ENCODE results near the gene CALR3.
A peak's percentile ranks its signal among the peaks of the same experiment; 100 is the strongest.

DNA sequence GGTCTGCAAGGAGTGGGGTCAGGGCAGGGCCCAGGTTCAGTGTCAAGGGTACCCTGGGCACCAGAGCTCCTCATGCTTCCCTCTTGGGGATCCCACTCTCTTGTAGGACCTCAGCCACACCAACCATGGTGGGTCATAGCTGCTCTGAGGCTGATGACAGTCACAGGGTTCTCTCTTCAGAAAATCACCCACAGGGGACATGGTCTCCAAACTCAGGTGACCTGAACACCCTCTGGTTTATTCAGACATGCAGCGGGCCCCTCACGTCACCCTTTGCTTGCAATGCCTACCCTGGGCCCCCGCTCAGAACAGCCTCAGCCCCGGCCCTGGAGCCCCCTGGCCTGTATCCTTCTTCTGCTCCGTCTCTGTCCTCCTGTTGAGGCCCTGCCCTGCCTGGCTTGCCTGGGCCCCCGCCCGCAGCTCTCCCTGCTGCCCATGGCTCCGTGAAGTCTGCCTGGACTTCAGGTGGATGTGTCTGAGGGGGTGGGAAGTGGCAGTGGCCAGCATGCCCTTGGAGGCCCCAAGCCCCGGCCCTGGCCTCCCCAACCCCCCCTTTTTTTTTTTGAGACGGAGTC lies 25.8 kb upstream of the CALR3 start:
- no peak for TF ChIP-seq POLR2A (IDR thresholded peaks at IDR 0.05; ENCODE audit: low read depth, low read length)
- TF ChIP-seq POLR2AphosphoS5 (IDR thresholded peaks at IDR 0.05; ENCODE audit: low read depth, low read length), result 0 out of 2 replicates have a peak, but pooled peaks have one; percentile 15
